Endothelial cell (in vitro differentiated cells): ENCODE results near the gene TAS2R41. TPM values are rescaled to one million over a fixed set of nuclear protein-coding genes. Genes with fewer than 3 reads are reported as not detected.

Experiments used
- DNase-seq: peaks from one replicate; pipeline ENCODE4 v3.0.0; 2021; ENCODE audit warnings: low spot score
- H3K27ac Mint-ChIP-seq: one replicate; pipeline ENCODE4 v1.8.0; 2021; ENCODE audit warnings: mixed read lengths, inconsistent platforms; ENCODE audit not compliant: unreplicated experiment
- H3K27me3 Mint-ChIP-seq: one replicate; pipeline ENCODE4 v1.8.0; 2021; ENCODE audit warnings: mild to moderate bottlenecking, moderate library complexity, mixed read lengths, inconsistent platforms; ENCODE audit not compliant: unreplicated experiment
- H3K36me3 Mint-ChIP-seq: one replicate; pipeline ENCODE4 v1.8.0; 2021; ENCODE audit warnings: mild to moderate bottlenecking, low read depth, mixed read lengths, inconsistent platforms; ENCODE audit not compliant: unreplicated experiment
- H3K4me1 Mint-ChIP-seq: one replicate; pipeline ENCODE4 v1.8.0; 2021; ENCODE audit warnings: mild to moderate bottlenecking, mixed read lengths, inconsistent platforms; ENCODE audit not compliant: unreplicated experiment
- H3K4me3 Mint-ChIP-seq: one replicate; pipeline ENCODE4 v1.8.0; 2021; ENCODE audit warnings: mild to moderate bottlenecking, mixed read lengths, inconsistent platforms; ENCODE audit not compliant: unreplicated experiment
- H3K9me3 Mint-ChIP-seq: one replicate; pipeline ENCODE4 v1.8.0; 2021; ENCODE audit warnings: mixed read lengths, inconsistent platforms; ENCODE audit not compliant: unreplicated experiment
- CTCF ChIP-seq: fragments of 200-600 bp; sonication (generic); IDR thresholded peaks from one replicate; pipeline ENCODE4 v1.5.0; 2021; ENCODE audit warnings: antibody characterized with exemption; ENCODE audit not compliant: unreplicated experiment
- total RNA-seq: library from RNA; stranded (reverse); fragmentation: NEBNext Ultra II Directional; extraction: Animal tissue kit (Norgen Biotek cat#: 25700); gene quantifications from one replicate; pipeline ENCODE4 v1.2.1, GENCODE V29; 2021; ENCODE audit not compliant: unreplicated experiment

The TAS2R41 gene
- total RNA-seq, 1 donor from 2014 or later: not detected

DNA sequence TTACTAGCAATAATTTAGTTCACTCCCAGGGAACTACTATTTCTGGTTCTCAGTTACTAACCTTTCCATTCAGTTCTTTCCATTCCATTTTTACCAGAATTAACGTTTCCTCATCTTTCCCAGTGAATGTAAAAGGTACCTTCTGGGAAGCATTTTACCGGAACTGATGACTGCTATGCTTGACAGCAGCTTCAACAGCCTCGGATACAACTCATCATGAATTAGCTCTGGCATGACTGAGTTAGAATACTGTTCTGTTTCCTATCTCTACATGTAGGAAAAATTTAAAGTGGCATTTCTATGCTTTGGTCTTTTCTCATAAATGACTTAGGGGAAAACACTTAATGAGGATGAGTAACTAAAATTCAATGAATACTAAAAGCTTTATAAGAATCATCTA lies 18.6 kb downstream of the TAS2R41 start:
- no peak overlapping the region for H3K27ac Mint-ChIP-seq
- TF ChIP-seq CTCF: no peak
- H3K36me3 Mint-ChIP-seq: no peaks in the 10 kb centered on the region
- no peak for DNase-seq
- H3K27me3 Mint-ChIP-seq: peaks cover 1% of the 10 kb centered on the region
- peaks cover 21% of the 10 kb centered on the region for H3K4me1 Mint-ChIP-seq
- no peak overlapping the region for H3K4me3 Mint-ChIP-seq
- no peaks in the 10 kb centered on the region for H3K9me3 Mint-ChIP-seq

DNA sequence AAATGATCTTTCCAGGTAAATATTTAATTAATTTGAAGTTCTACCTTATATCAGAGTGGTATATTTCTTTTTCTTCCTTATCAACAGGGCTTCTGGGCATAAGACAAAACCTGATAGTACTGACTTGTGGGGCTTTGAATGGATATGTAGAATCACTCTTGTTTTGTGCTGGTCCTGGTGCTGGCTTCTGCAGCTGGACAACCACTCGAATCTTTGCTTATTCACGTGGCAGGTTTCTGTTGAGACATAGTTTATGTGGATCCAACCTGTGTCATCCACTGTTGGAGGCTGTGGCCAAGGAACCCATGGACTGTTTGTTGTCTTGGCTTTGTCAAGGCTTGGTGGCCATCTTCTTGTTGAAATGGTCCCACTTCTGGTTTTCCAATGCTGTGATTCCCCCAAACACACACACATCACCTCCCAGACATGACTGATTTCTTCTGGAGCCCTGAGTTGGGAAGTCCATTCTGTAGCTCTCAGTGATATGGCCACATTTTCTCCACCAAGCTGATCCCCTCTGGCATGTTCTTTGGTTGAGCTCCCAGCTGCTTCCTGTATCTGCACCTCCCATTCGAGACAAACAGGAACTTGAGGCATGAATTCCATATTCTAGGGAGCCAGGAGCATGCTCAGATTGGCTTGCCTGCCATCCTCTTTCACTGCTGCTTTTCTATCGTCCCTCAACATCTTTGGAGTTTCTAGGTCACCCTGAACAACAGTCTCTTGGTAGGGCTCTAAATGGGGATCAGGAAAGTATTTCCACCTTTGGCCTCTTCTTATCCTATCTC lies 19.5 kb downstream of the TAS2R41 start:
- H3K4me1 Mint-ChIP-seq: peaks cover 17% of the 10 kb centered on the region
- H3K27ac Mint-ChIP-seq: no peak overlapping the region
- H3K4me3 Mint-ChIP-seq: no peak overlapping the region
- H3K27me3 Mint-ChIP-seq: peaks cover 1% of the 10 kb centered on the region
- no peaks in the 10 kb centered on the region for H3K9me3 Mint-ChIP-seq
- no peaks in the 10 kb centered on the region for H3K36me3 Mint-ChIP-seq
- no peak for TF ChIP-seq CTCF
- DNase-seq: no peak

GRCh38 chr7:143499246-143499645 lies 21.6 kb downstream of the TAS2R41 start:
- DNase-seq: no peak
- H3K4me1 Mint-ChIP-seq: peaks cover 17% of the 10 kb centered on the region
- no peak overlapping the region for H3K4me3 Mint-ChIP-seq
- H3K36me3 Mint-ChIP-seq: no peaks in the 10 kb centered on the region
- peaks cover 3% of the 10 kb centered on the region for H3K27me3 Mint-ChIP-seq
- TF ChIP-seq CTCF: no peak
- H3K9me3 Mint-ChIP-seq: no peaks in the 10 kb centered on the region
- no peak overlapping the region for H3K27ac Mint-ChIP-seq

GRCh38 chr7:143499743-143500348 lies 22.2 kb downstream of the TAS2R41 start:
- Mint-ChIP-seq H3K27ac (peak overlapping the region; percentile 7), H3K9me3 (no peaks in the 10 kb centered on the region), H3K4me3 (no peak overlapping the region), H3K36me3 (no peaks in the 10 kb centered on the region), H3K4me1 (peaks cover 17% of the 10 kb centered on the region), H3K27me3 (peaks cover 3% of the 10 kb centered on the region)
- TF ChIP-seq CTCF: no peak
- DNase-seq: no peak

DNA sequence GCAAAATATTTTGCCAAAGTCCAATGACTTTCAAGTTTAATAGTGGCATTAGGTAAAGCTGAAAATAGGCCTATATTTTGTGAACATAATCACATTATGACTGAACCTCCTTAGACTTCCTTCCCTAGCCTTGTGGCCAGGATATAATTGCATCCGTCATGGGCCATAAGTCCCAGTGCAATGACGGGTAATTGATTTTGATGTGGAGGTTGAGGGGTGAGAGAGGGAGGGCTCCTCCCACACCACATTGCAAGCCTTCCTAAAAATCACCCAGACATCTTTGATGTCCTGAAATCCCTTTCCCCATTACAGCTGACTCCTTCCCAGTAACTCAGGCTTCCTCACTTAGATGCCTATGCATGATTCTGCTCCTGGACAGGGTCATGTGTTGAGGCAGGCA lies 25.6 kb downstream of the TAS2R41 start:
- no peak overlapping the region for H3K4me3 Mint-ChIP-seq
- no peaks in the 10 kb centered on the region for H3K36me3 Mint-ChIP-seq
- H3K4me1 Mint-ChIP-seq: peaks cover 12% of the 10 kb centered on the region
- no peak for DNase-seq
- H3K27ac Mint-ChIP-seq: no peak overlapping the region
- peaks cover 4% of the 10 kb centered on the region for H3K9me3 Mint-ChIP-seq
- peaks cover 3% of the 10 kb centered on the region for H3K27me3 Mint-ChIP-seq
- TF ChIP-seq CTCF: no peak
